B cell (primary cell): Measurements from ENCODE around the gene SLC38A5. TPM values are rescaled to one million over a fixed set of nuclear protein-coding genes. Genes with fewer than 3 reads are reported as not detected.

Source experiments
- ATAC-seq: fragments of 200-7000 bp; cut with Tn5 transposase; one replicate; pipeline ENCODE4 v1.10.0; 2021; ENCODE audit warnings: low read depth, mild to moderate bottlenecking, moderate number of reproducible peaks, moderate library complexity
- CTCF ChIA-PET: fragments of 350-600 bp; sonication (Branson Sonifier 250); formaldehyde crosslinking; loops from one replicate; lab custom pipeline; 2021; ENCODE audit warnings: antibody characterized with exemption, inconsistent platforms; lab: Charles Lee
- POLR2A ChIA-PET: fragments of 350-600 bp; sonication (Branson Sonifier 250); formaldehyde crosslinking; loops from one replicate; lab custom pipeline; 2021; ENCODE audit warnings: antibody characterized with exemption; lab: Charles Lee
- DNase-seq: peaks from one replicate; pipeline ENCODE4 v3.0.0; 2013
- H2AFZ ChIP-seq: 2 replicates; pipeline ENCODE4 v1.6.1; 2012; ENCODE audit warnings: mild to moderate bottlenecking, low read depth, low read length; ENCODE audit not compliant: insufficient read depth, poor library complexity, severe bottlenecking
- H3K27ac ChIP-seq, 2 donors: 1 replicate in 1 of 2; 2 replicates in 1 of 2; pipeline ENCODE4 v1.5.1; 2012 to 2013; ENCODE audit warnings: low read length in 2 of 2, mild to moderate bottlenecking in 2 of 2, moderate library complexity in 1 of 2
- H3K27me3 ChIP-seq, 4 experiments: fragments of 200-600 bp in 1 of 4; sonication (generic) in 1 of 4; replicated peaks in 1 of 4; 1 replicate in 2 of 4; 2 replicates in 2 of 4; pipeline versions ENCODE4 v1.6.1 to v1.7.0; 2013 to 2016; ENCODE audit warnings: low read length in 3 of 4, mild to moderate bottlenecking in 2 of 4, mixed read lengths in 1 of 4, moderate library complexity in 1 of 4; ENCODE audit not compliant: insufficient read depth in 4 of 4, control insufficient read depth in 3 of 4; ENCODE audit errors: control extremely low read depth in 1 of 4
- H3K36me3 ChIP-seq, 2 experiments: replicated peaks in 1 of 2; 1 replicate in 1 of 2; 2 replicates in 1 of 2; pipeline versions ENCODE4 v1.6.1 to v1.7.1; 2013; ENCODE audit warnings: low read length in 1 of 2; ENCODE audit not compliant: insufficient read depth in 2 of 2, control insufficient read depth in 1 of 2; ENCODE audit errors: control extremely low read depth in 1 of 2, extremely low read depth in 1 of 2
- H3K4me1 ChIP-seq, 2 donors: fragments of 200-600 bp in 1 of 2; sonication (generic) in 1 of 2; 1 replicate in 1 of 2; 2 replicates in 1 of 2; pipeline versions ENCODE4 v1.5.1 to v1.6.1; 2013 to 2017; ENCODE audit warnings: low read length in 2 of 2; ENCODE audit not compliant: control insufficient read depth in 2 of 2, insufficient read depth in 2 of 2
- H3K4me2 ChIP-seq: replicated peaks from 2 replicates; pipeline ENCODE3; 2012; ENCODE audit warnings: mild to moderate bottlenecking, low read depth, low read length; ENCODE audit not compliant: poor library complexity, severe bottlenecking
- H3K4me3 ChIP-seq, 5 experiments: fragments of 200-600 bp in 1 of 5; sonication (generic) in 1 of 5; 1 replicate in 3 of 5; 2 replicates in 2 of 5; pipeline versions ENCODE4 v1.5.1 to v1.7.0; 2011 to 2016; ENCODE audit warnings: low read length in 4 of 5, mild to moderate bottlenecking in 4 of 5, low read depth in 2 of 5, control low read depth in 1 of 5, moderate library complexity in 1 of 5; ENCODE audit not compliant: insufficient read depth in 1 of 5; ENCODE audit errors: control extremely low read depth in 1 of 5, extremely low read depth in 1 of 5
- H3K79me2 ChIP-seq: fragments of 200-600 bp; sonication (generic); one replicate; pipeline ENCODE4 v1.6.0; 2016; ENCODE audit warnings: low read length; ENCODE audit not compliant: control insufficient read depth, insufficient read depth
- H3K9ac ChIP-seq: fragments of 200-600 bp; sonication (generic); 2 replicates; pipeline ENCODE4 v1.6.1; 2017; ENCODE audit warnings: mild to moderate bottlenecking, low read length, moderate library complexity
- H3K9me3 ChIP-seq, 3 donors: one replicate each; pipeline versions ENCODE4 v1.6.1 to v1.7.1; 2013; ENCODE audit warnings: low read length in 2 of 3; ENCODE audit not compliant: control insufficient read depth in 2 of 3, insufficient read depth in 1 of 3; ENCODE audit errors: control extremely low read depth in 1 of 3
- H4K20me1 ChIP-seq: 2 replicates; pipeline ENCODE4 v1.6.0; 2012; ENCODE audit warnings: mild to moderate bottlenecking, low read length; ENCODE audit not compliant: insufficient read depth, control insufficient read depth, poor library complexity, severe bottlenecking
- H3K27ac Mint-ChIP-seq: one replicate; pipeline ENCODE4 v1.8.0; 2021; ENCODE audit warnings: mixed read lengths
- H3K27me3 Mint-ChIP-seq: one replicate; pipeline ENCODE4 v1.8.0; 2021; ENCODE audit warnings: mixed read lengths
- H3K4me1 Mint-ChIP-seq: one replicate; pipeline ENCODE4 v1.8.0; 2021; ENCODE audit warnings: mixed read lengths
- H3K4me3 Mint-ChIP-seq: one replicate; pipeline ENCODE4 v1.8.0; 2021; ENCODE audit warnings: mixed read lengths
- H3K9me3 Mint-ChIP-seq: one replicate; pipeline ENCODE4 v1.8.0; 2022; ENCODE audit warnings: mixed read lengths; ENCODE audit not compliant: insufficient read depth
- CTCF ChIP-seq: fragments of 200-600 bp; IDR thresholded peaks from one replicate; pipeline ENCODE4 v1.8.0; 2022; ENCODE audit warnings: antibody characterized with exemption, mild to moderate bottlenecking
- EZH2 ChIP-seq: IDR thresholded peaks from 2 replicates; pipeline ENCODE4 v1.6.1; 2012; ENCODE audit warnings: borderline replicate concordance, low read depth, mild to moderate bottlenecking, moderate library complexity, low read length; ENCODE audit not compliant: insufficient read depth, poor library complexity, severe bottlenecking
- WGBS: methylation state at CpG from one replicate; pipeline ENCODE4 v1.1.5; 2013; ENCODE audit warnings: missing lambda C conversion rate; ENCODE audit not compliant: insufficient coverage; 5-methylcytosine and 5-hydroxymethylcytosine counted together
- intact Hi-C: fragments of 100-400 bp; cut with micrococcal nuclease; formaldehyde crosslinking; loops from one replicate; pipeline ENCODE4 v1.10.0; 2022
- polyA plus RNA-seq: library from polyadenylated mRNA; depleted of rRNA; stranded (reverse); fragments of >200 nt; gene quantifications from 2 replicates; pipeline ENCODE4 v1.2.3, GENCODE V29; 2012
- total RNA-seq, 2 donors: library from RNA; stranded (reverse); fragments of 120-200 nt in 1 of 2; gene quantifications; 1 replicate in 1 of 2; 2 replicates in 1 of 2; pipeline versions ENCODE4 v1.2.3 to v1.2.4, GENCODE V29; 2013 to 2022

SLC38A5 gene
- total and polyA plus RNA-seq, 2 donors (not counting 1 experiment from before 2014, with no cell fraction given) = 14.8 to 21.6 TPM

- H3K9ac ChIP-seq = no peak overlapping the region
- H3K36me3 ChIP-seq = no peaks in the 10 kb centered on the region
- no peaks in the 10 kb centered on the region for H3K27me3 ChIP-seq
- peaks cover 3 to 13% of the 10 kb centered on the region in 2 donors for H3K4me1 ChIP-seq
- ChIA-PET POLR2A (no interaction called here), CTCF (no interaction called here)
- H3K4me3 Mint-ChIP-seq = no peak overlapping the region
- WGBS = 80% methylated on average over 1 of the region's 20 CpGs
- no peaks in the 10 kb centered on the region for H3K9me3 ChIP-seq
- H3K27me3 Mint-ChIP-seq = no peaks in the 10 kb centered on the region
- intact Hi-C loops = no loop called here
- DNase-seq = no peak
- no peak overlapping the region for H3K27ac ChIP-seq
- H3K9me3 Mint-ChIP-seq = no peaks in the 10 kb centered on the region
- no peaks in the 10 kb centered on the region for H3K79me2 ChIP-seq
- H4K20me1 ChIP-seq = no peaks in the 10 kb centered on the region
- peaks cover 12% of the 10 kb centered on the region for H3K4me1 Mint-ChIP-seq
- ATAC-seq = no peak
- H2AFZ ChIP-seq = no peak overlapping the region
- no peak overlapping the region for H3K27ac Mint-ChIP-seq
- no peak overlapping the region for H3K4me2 ChIP-seq
- TF ChIP-seq EZH2 (no peak), CTCF (no peak)
- H3K4me3 ChIP-seq = no peak overlapping the region
Measured at GRCh38 chrX:48512371-48512935, 42.4 kb upstream of the SLC38A5 start.

- H3K4me3 Mint-ChIP-seq = no peak overlapping the region
- no peaks in the 10 kb centered on the region for H3K9me3 ChIP-seq
- H3K9me3 Mint-ChIP-seq = no peaks in the 10 kb centered on the region
- no peaks in the 10 kb centered on the region for H3K79me2 ChIP-seq
- H3K27me3 ChIP-seq = no peaks in the 10 kb centered on the region
- intact Hi-C loops = no loop called here
- H3K27ac ChIP-seq = no peak overlapping the region
- no peak overlapping the region for H3K9ac ChIP-seq
- H3K4me2 ChIP-seq = no peak overlapping the region
- TF ChIP-seq CTCF (no peak), EZH2 (no peak)
- H3K27me3 Mint-ChIP-seq = no peaks in the 10 kb centered on the region
- H3K4me1 Mint-ChIP-seq = peaks cover 12% of the 10 kb centered on the region
- ChIA-PET POLR2A (no interaction called here), CTCF (no interaction called here)
- ATAC-seq (no peak), DNase-seq (no peak)
- no peak overlapping the region for H2AFZ ChIP-seq
- H3K36me3 ChIP-seq = no peaks in the 10 kb centered on the region
- H3K27ac Mint-ChIP-seq = no peak overlapping the region
- H4K20me1 ChIP-seq = no peaks in the 10 kb centered on the region
- peaks cover 3 to 13% of the 10 kb centered on the region in 2 donors for H3K4me1 ChIP-seq
- H3K4me3 ChIP-seq = no peak overlapping the region
- 95% methylated on average over 3 of the region's 4 CpGs for WGBS
Measured at GRCh38 chrX:48511560-48511959, 41.5 kb upstream of the SLC38A5 start.
